Measurements from ENCODE around the gene NKX1-1. TPM values are rescaled to one million over a fixed set of nuclear protein-coding genes. Genes with fewer than 3 reads are reported as not detected.
A peak's percentile ranks its signal among the peaks of the same experiment; 100 is the strongest.

Gene NKX1-1
- total and polyA plus RNA-seq, 8 donors, result not detected

GRCh38 chr4:1416948-1417260 lies 10.7 kb upstream of the NKX1-1 start:
- Histone ChIP-seq H3K9me3 (no peaks in the 10 kb centered on the region), H3K27me3 (peaks cover 25 to 97% (median 52%) of the 10 kb centered on the region in 3 donors), H3K4me3 (no peak overlapping the region), H3K4me1 (peaks cover 0 to 9% (median 3%) of the 10 kb centered on the region in 4 donors), H3K36me3 (no peaks in the 10 kb centered on the region), H3K27ac (no peak overlapping the region)
- intact Hi-C loops (cut with DNase I; ENCODE audit: low total_unique reads), result no loop called here
- DNase-seq, result peak in 1 of 2 donors; percentile 22
- TF ChIP-seq POLR2AphosphoS5 (IDR thresholded peaks at IDR 0.05), result no peak
- no peak for TF ChIP-seq EP300 (IDR thresholded peaks at IDR 0.05)
- no peak for TF ChIP-seq POLR2A (IDR thresholded peaks at IDR 0.05)
- no peak for TF ChIP-seq CTCF (IDR thresholded peaks at IDR 0.05)
- 59 to 77% (median 69%) methylated on average over 4 to 7 of the region's 7 CpGs for WGBS, 5 donors

- Histone ChIP-seq H3K9me3 (no peaks in the 10 kb centered on the region), H3K4me1 (peaks cover 0 to 9% (median 3%) of the 10 kb centered on the region in 4 donors), H3K27me3 (peaks cover 25 to 100% (median 58%) of the 10 kb centered on the region in 3 donors), H3K27ac (no peak overlapping the region), H3K4me3 (no peak overlapping the region), H3K36me3 (no peaks in the 10 kb centered on the region)
- intact Hi-C loops (cut with DNase I; ENCODE audit: low total_unique reads), result no loop called here
- 47 to 70% (median 65%) methylated on average over 15 to 27 of the region's 27 CpGs for WGBS, 5 donors
- peak in 1 of 2 donors; percentile 21 for DNase-seq
- TF ChIP-seq POLR2A (IDR thresholded peaks at IDR 0.05) (no peak), EP300 (IDR thresholded peaks at IDR 0.05) (no peak), CTCF (IDR thresholded peaks at IDR 0.05) (no peak), POLR2AphosphoS5 (IDR thresholded peaks at IDR 0.05) (no peak)
These were observed 10.1 kb upstream of the NKX1-1 start for GRCh38 chr4:1416051-1416947.

GRCh38 chr4:1415681-1415981 lies 9.4 kb upstream of the NKX1-1 start:
- intact Hi-C loops (cut with DNase I; ENCODE audit: low total_unique reads), result no loop called here
- no peak for DNase-seq

More at GRCh38 chr4:1415681-1415981, 9.4 kb upstream of the NKX1-1 start:
- Histone ChIP-seq H3K4me3 (no peak overlapping the region), H3K27me3 (peaks cover 25 to 100% (median 65%) of the 10 kb centered on the region in 3 donors), H3K4me1 (peaks cover 0 to 9% (median 3%) of the 10 kb centered on the region in 4 donors), H3K36me3 (no peaks in the 10 kb centered on the region), H3K9me3 (no peaks in the 10 kb centered on the region), H3K27ac (no peak overlapping the region)
- 55 to 66% (median 63%) methylated on average over 13 of the region's 13 CpGs for WGBS, 5 donors
- TF ChIP-seq POLR2A (IDR thresholded peaks at IDR 0.05) (no peak), POLR2AphosphoS5 (IDR thresholded peaks at IDR 0.05) (no peak), EP300 (IDR thresholded peaks at IDR 0.05) (no peak), CTCF (IDR thresholded peaks at IDR 0.05) (no peak)
